Cortex of kidney (tissue), 1 donor: ENCODE results near the gene MOV10L1.
"Not testable (repeated sequence)": the region's sequence is repeated elsewhere in the genome, so short reads cannot be mapped to it uniquely, and the experiment has no call there.

ENCODE experiments used
- DNase-seq: peaks from one replicate; lab custom pipeline; 2025; lab: John Stamatoyannopoulos, UW

Gene MOV10L1

DNA sequence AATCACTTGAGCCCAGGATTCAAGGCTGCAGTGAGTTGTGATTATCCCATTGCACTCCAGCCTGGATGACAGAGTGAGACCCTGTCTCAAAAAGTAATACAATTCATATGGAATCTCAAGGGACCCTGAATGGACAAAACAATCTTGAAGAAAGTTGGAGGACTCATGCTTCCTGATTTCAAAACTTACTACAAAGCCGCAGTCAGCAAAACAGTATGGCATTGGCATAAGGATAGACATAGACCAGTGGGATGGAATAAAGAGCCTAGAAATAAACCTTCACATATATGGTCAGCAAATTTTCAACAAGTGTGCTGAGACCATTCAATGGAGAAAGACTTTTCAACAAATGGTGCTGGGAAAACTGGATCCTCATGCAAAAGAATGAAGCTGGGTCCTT lies 113.5 kb downstream of the MOV10L1 start:
- DNase-seq, result no peak

DNA sequence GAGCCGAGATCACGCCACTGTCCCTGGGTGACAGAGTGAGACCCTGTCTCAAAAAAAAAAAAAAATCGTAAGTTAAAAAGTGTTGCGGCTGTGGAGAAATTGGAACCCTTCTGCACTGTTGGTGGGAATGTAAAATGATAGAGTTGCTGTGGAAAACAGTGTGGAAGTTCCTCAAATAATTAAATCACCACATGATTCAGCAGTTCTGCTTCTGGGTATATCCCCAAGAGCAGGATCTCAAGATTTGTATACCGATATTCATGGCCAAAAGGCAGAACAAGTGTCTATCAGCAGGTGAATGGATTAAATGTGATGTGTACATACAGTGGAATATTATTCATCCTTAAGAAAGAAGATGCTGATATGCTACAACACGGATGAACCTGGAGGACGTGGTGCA lies 114.8 kb downstream of the MOV10L1 start:
- no peak for DNase-seq

GRCh38 chr22:50204998-50205397 lies 115.2 kb downstream of the MOV10L1 start:
- DNase-seq, result not testable (repeated sequence)

GRCh38 chr22:50205781-50206569 lies 116.2 kb downstream of the MOV10L1 start:
- DNase-seq, result no peak

DNA sequence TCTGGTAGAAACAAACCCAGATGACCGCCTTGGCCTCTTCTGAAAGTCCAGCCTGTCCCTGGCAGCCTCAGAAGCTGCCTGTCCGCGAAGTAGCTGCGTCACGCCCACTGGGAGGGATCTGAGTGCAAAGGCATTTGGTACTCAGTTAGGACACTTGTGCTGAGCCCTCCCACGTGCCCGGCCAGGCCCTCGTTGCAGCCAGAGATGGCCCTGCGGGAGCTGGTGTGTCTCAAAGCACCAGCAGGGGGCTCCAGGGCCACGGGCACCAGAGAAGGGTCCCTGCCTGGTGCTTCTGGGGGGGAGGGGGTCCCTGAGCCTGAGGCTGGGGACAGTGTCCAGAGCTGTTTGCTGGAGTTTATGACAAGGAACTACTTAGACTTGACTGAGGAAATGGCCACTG lies 116.8 kb downstream of the MOV10L1 start:
- DNase-seq, result no peak

GRCh38 chr22:50207383-50208140 lies 117.8 kb downstream of the MOV10L1 start:
- DNase-seq, result no peak

DNA sequence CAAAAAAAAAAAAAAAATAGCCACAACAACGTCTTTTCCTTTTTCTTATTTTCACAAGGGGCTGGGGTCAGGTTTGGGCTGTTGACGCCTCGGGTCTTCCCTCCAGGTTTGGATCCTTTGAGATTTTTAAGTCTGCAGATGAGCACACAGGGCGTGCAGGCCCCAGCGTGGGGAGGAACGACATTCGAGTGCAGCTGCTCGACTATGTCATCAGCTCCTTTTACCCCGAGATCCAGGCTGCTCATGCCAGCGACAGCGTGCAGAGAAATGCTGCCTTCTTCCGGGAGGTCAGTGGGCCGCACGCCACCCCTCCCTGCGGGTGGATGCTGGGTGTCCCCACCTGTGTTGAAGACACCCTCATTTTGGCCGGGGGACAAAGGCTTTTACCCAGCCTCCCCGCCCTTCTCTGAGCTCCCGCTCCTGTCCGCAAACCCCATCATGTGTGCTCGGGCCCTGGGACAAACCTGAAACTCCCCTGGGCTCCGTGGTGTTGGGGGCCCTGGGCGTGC lies 118.7 kb downstream of the MOV10L1 start:
- DNase-seq, result no peak

DNA sequence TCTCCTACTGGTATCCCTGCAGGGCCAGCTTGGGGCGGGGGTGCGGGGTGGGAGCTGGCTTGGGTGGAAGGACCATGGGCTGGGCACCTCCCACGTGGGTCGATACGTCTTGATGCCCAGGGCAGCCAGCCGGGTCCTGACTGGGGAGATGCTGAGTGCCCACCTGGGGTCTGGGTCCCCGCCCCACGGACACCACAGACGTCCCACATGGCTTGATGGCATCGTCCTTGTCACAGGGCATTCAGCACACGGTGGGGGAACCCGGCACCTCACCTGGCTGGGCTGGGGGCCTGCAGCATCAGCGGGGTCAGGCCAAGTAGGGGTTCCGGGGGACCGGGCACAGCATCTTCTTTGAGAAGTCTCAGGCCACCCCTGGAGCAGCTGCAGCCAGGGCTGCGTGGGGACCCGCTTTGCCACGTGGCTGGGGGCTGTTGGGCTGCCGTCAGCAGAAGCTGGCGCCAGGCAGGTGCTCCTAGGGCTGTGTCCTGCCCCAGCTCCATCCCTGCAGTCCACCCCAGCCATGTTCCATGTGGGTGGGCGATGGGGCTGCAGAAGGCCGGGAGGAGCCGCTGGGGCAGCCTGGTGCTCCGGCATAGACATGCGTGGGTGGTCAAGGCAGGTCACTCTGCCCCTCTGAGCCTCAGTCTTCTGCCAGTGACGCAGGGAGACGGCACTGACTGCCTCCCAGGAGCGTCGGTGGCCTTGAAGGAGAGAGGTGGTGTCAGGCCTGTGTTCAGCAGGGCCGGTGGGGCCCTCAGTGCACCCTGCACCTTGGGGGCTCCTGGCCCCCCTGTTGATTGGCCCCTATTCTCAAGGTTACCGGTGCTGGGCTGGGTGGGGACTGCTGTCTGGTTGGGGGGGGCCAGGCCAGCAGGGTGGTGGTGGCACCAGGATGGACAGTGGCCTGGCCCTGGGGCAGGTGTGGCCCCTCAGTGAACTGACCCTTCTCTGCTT lies 119.4 kb downstream of the MOV10L1 start:
- no peak for DNase-seq

DNA sequence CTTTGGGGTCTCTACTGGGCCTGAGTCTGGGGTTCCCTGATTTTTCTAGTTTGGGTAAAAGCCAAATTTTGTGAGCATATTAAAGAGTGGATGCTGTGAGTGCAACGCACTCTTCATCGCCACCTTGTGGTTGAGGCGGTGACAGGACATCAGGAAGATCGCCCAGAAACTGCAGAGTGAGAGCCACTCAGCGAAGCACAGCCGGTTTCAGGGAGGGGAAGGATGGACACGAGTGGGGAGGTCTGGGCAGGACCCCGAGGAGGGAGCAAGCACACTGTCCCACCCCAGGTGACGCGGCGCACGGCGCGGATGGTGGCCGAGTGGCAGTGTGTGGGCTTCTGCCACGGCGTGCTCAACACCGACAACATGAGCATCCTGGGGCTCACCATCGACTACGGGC lies 120.1 kb downstream of the MOV10L1 start:
- DNase-seq, result no peak

DNA sequence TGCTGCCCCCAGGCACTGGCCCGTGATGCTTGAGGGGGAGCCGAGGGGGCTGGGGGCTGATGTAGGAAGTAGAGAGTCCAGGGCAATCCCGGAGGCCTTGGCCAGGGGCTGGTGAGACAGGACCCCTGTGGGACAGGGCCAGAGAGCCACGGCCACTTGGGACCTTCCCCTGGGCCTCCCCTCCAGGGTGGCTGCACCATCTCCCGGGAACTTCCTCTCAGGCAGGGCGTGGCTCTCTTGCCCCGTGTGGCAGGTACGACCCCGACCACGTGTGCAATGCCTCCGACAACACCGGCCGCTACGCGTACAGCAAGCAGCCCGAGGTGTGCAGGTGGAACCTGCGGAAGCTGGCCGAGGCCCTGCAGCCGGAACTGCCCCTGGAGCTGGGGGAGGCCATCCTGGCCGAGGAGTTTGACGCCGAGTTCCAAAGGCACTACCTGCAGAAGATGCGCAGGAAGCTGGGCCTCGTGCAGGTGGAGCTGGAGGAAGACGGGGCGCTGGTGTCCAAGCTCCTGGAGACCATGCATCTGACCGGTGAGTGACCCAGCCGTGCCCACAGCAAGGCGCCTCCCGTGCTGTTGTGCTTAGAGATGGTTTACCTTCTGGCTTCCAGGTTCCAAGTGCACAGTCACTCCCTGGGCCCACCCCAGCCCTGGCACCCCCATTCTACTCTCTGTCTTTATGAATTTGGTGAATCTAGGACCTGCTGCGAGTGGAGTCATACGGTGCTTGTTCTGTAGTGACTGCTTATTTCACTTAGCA lies 120.8 kb downstream of the MOV10L1 start:
- no peak for DNase-seq

DNA sequence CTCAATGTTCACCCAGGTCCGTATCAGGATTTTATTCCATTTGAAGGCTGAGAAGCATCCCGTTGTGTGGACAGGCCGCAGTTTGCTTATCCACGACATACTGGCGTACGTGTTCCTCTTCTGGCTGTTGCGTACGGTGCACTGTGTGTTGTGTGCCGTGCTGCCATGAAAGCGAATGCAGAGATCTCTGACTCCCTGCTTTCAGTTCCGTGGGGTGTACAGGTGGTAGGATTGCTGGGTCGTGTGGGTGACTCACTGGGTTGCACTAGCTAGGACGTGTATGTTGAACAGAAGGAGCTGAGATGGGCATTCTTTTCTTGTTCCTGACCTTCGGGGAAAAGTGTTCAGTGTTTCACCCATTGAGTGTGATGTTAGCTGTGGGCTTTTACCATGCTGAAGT lies 121.3 kb downstream of the MOV10L1 start:
- DNase-seq, result no peak
